PFSK-1 (cell line): Measurements from ENCODE around the gene MYL7.

Source experiments
- FOXP2 ChIP-seq: optimal IDR thresholded peaks from 2 replicates; pipeline ENCODE3; 2011; ENCODE audit warnings: borderline replicate concordance, control low read depth, inconsistent platforms; ENCODE audit not compliant: insufficient read depth; ENCODE audit errors: extremely low read length, extremely low read depth
- POLR2AphosphoS5 ChIP-seq: IDR thresholded peaks from 2 replicates; pipeline ENCODE4 v1.6.1; 2012; ENCODE audit warnings: low read depth, mild to moderate bottlenecking, control low read depth, low read length, moderate library complexity
- SIN3A ChIP-seq: IDR thresholded peaks from 2 replicates; pipeline ENCODE4 v1.6.1; 2012; ENCODE audit warnings: mild to moderate bottlenecking, low read length, moderate library complexity, borderline replicate concordance; ENCODE audit not compliant: insufficient read depth
- TAF1 ChIP-seq: IDR thresholded peaks from 2 replicates; pipeline ENCODE4 v1.6.1; 2012; ENCODE audit warnings: low read length, control low read depth, borderline replicate concordance; ENCODE audit not compliant: insufficient read depth
- TF ChIP-seq, protein P1 (sequence below), 2 experiments: IDR thresholded peaks; 2 replicates each; pipeline versions ENCODE4 v1.6.1 to v1.8.0; 2011 to 2012; ENCODE audit warnings: low read depth in 2 of 2, low read length in 2 of 2, control low read depth in 1 of 2, inconsistent platforms in 1 of 2, mild to moderate bottlenecking in 1 of 2, moderate library complexity in 1 of 2; ENCODE audit not compliant: insufficient read depth in 1 of 2

The MYL7 gene

DNA sequence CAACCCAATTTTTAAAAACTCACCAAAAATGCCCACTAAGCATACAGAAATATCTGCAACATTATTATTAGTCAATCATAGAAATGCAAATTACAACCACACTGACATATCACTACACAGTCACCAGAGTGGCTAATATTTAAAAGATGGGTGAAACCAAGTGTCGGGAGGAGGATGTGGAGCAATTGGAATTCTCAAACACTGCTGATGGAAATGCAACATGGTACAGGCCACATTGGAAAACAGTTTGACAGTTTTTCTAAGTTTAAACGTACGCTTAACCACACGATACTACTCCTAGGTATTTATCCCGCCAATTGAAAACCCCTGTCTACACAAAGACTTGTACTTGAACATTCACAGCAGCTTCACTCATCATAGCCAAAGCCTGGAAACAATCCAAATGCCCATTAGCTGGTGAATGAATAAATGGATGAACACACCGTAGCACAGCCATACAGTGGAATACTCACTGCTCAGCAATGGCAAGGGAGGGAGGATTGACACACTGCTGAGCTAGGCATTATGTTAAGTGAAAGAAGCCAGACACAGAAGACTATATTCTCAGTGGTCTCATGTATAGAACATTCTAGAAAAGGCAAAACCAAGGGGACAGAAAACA, 31.8 kb upstream of the MYL7 start:
- TF ChIP-seq SIN3A: no peak
- no peak for TF ChIP-seq POLR2AphosphoS5
- TF ChIP-seq TAF1: no peak
- TF ChIP-seq FOXP2: no peak
- TF ChIP-seq, protein P1, sequence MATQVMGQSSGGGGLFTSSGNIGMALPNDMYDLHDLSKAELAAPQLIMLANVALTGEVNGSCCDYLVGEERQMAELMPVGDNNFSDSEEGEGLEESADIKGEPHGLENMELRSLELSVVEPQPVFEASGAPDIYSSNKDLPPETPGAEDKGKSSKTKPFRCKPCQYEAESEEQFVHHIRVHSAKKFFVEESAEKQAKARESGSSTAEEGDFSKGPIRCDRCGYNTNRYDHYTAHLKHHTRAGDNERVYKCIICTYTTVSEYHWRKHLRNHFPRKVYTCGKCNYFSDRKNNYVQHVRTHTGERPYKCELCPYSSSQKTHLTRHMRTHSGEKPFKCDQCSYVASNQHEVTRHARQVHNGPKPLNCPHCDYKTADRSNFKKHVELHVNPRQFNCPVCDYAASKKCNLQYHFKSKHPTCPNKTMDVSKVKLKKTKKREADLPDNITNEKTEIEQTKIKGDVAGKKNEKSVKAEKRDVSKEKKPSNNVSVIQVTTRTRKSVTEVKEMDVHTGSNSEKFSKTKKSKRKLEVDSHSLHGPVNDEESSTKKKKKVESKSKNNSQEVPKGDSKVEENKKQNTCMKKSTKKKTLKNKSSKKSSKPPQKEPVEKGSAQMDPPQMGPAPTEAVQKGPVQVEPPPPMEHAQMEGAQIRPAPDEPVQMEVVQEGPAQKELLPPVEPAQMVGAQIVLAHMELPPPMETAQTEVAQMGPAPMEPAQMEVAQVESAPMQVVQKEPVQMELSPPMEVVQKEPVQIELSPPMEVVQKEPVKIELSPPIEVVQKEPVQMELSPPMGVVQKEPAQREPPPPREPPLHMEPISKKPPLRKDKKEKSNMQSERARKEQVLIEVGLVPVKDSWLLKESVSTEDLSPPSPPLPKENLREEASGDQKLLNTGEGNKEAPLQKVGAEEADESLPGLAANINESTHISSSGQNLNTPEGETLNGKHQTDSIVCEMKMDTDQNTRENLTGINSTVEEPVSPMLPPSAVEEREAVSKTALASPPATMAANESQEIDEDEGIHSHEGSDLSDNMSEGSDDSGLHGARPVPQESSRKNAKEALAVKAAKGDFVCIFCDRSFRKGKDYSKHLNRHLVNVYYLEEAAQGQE (IDR thresholded peaks at IDR 0.05; ENCODE audit: insufficient read depth in 1 of 2, low read depth in 2 of 2, low read length in 2 of 2): no peak

DNA sequence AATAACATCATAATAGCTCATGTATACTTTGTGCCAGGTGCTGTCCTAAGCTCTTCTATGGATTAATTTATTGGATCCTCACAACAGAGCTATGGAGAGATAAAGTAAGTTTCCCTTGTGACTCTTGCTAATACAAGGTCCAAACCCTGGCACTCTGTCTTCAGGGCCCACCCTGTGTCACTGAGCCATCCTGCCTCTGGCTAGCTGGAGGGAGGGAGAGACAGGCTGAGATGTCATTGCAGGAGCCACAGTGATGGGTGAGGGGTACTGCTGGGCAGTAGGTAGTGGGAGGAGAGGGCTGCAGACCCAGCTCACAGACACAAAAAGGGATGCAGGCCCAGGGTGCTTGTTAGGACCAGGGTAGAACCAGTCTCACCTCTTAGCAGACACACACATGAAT, 31.2 kb upstream of the MYL7 start:
- TF ChIP-seq SIN3A (no peak), TAF1 (no peak), POLR2AphosphoS5 (no peak), FOXP2 (no peak)
- TF ChIP-seq, protein P1 (IDR thresholded peaks at IDR 0.05; ENCODE audit: insufficient read depth in 1 of 2, low read depth in 2 of 2, low read length in 2 of 2): no peak

GRCh38 chr7:44167920-44168319, 26.8 kb upstream of the MYL7 start:
- TF ChIP-seq, protein P1 (IDR thresholded peaks at IDR 0.05; ENCODE audit: insufficient read depth in 1 of 2, low read depth in 2 of 2, low read length in 2 of 2): no peak
- TF ChIP-seq POLR2AphosphoS5: no peak
- no peak for TF ChIP-seq FOXP2
- no peak for TF ChIP-seq TAF1
- no peak for TF ChIP-seq SIN3A

DNA sequence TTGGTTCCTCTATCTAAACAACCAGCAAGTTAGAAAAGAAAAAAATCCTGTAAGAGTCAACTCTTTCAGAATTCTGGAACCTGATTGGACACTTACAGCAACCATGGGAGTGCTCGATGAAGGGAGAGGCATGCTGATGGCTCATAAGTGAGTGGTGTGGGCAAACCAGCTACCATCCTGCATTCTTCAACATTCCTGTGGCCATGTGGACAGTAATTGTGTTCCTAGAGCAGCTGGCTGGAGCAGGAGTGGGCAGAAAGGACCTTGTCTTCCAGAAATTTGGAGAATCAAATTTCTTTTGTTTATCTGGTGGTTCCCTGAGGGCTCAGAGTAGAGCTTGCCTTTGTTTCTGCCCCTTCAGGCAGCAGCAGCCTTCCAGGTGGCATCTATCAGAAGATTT, 22.5 kb upstream of the MYL7 start:
- TF ChIP-seq TAF1 (no peak), FOXP2 (no peak), POLR2AphosphoS5 (no peak), SIN3A (no peak)
- TF ChIP-seq, protein P1 (IDR thresholded peaks at IDR 0.05; ENCODE audit: insufficient read depth in 1 of 2, low read depth in 2 of 2, low read length in 2 of 2): no peak
